Amygdala (tissue), 56 donors: ENCODE measurements around the gene ASZ1.

ENCODE experiments used
- DNase-seq, 56 donors: peaks; one replicate each; lab custom pipeline; 2025; lab: John Stamatoyannopoulos, UW

ASZ1 gene

DNA sequence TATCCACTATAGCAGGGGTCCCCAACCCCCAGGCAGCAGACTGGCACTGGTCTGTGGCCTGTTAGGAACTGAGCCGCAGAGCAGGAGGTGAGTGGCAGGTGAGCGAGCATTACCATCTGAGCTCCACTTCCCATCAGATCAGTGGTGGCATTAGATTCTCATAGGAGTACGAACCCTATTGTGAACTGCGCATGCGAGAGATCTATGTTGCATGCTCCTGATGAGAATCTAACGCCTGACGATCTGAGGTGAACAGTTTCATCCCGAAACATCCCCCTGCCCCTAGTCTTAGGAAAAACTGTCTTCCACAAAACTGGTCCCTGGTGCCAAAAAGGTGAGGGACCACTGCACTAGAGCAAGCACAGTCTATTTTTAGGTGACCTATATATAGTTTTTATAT, 23.6 kb downstream of the ASZ1 start:
- no peak for DNase-seq

DNA sequence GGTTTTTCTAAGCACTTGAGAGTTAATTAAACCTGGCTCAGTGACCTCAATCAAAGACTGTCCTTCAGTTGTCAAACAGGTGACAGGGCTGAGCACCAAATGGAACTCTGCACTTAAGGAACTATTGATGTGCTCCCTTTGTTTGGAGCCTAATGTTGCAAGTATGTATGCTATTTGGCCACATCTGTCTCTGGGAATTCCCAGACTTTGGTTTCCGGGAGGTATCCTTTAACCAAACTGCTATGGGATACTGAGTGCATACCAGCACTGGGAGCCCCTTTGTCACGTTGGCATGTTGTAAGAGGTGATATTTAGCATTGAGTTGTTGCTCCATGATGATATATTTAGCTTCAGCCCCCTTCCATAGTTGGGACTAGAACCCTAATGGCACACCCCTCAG, 25.2 kb downstream of the ASZ1 start:
- no peak for DNase-seq

DNA sequence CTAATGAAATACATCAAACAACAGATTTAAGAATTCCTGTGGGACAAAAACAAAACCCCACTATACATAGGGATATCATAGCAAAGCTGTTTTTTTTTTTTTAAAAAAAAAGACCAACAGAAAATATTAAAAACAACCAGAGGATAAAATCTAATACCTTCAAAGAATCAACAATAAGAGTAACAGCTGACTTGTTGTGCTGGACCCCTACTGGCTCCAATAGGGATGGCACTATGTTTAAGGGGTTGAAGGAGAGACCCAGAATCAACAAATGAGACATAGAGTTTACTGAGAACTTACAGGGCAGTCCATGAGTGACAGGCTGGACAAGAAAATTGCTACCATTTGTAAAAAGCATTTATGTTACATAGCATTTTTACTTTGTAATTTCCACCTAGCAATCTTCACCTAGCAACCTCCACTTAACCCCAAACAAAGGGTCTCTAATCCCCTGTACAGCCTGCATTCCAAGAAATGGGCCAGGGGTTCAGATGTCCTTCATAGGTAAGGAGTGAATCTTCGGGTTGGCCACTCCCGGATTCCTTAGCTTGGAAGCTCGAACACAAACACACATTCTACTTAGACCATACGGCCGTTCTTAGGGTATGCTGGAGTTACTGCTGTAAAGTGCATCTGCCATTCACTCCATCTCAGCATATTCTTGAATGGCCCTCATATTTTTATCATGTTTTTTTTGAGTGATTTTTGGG, 25.8 kb downstream of the ASZ1 start:
- DNase-seq: no peak

DNA sequence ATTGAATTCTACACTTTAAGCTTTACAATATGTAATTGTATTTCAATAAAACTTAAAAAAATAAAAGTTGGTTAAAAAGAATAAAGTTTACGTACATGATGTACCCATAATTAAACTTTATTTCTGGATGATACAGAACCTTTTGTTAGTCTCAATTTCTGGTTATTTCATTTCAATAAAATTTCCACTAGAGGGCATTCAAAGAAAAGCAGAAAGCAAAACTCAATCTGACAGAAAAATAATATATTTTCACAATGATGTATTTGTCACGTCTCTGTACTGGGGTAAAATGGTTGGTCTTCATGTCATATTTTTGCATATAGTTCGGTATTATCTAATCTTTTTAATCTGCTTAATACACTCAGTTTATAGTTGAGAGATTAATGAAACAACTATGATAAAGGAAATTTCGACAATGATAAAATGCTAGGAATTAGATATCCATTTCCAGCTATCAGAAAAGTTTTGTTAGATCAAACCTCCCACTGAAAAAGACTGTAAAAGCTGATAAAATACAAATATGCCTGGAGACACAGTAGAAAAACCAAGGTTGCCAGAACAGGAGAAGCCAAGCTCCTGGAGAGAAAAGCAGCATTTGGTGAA, 27.4 kb downstream of the ASZ1 start:
- DNase-seq: no peak

DNA sequence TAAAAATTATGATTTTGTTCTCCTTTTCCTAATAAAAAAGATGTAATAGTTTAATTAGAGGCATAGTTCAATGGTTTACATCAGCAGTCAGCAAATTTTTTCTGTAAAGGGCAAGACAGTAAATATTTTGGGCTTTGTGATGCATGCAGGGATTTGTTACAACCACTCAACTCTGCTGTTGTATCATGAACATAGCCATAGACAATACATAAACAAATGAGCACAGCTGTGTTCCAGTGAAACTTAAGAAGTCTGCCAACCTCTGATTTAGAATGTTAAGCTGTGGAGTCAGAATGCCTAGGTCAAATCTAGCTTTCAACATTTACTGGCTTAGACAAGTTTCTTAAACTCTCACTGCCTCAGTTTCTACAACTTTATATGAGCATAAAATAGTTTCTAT, 31.6 kb downstream of the ASZ1 start:
- no peak for DNase-seq

- no peak for DNase-seq
Observed at GRCh38 chr7:117393781-117394180, 33.5 kb downstream of the ASZ1 start.

DNA sequence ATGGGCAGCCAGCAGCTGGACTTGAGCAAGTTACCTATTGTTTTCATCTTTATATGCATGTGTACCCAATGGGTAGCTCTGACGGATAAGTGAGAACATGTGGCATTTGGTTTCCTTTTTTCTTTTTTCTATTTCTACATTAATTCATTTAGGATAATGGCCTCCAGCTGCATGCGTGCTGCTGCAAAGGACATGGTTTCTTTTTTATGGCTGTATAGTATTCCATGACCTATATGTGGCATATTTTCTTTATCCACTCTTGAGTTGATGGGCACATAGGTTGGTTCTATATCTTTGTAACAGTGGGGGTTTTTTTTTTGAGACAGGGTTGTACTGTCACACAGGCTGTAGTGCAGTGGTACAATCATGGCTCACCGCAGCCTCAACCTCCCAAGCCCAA, 37.4 kb downstream of the ASZ1 start:
- DNase-seq: no peak

DNA sequence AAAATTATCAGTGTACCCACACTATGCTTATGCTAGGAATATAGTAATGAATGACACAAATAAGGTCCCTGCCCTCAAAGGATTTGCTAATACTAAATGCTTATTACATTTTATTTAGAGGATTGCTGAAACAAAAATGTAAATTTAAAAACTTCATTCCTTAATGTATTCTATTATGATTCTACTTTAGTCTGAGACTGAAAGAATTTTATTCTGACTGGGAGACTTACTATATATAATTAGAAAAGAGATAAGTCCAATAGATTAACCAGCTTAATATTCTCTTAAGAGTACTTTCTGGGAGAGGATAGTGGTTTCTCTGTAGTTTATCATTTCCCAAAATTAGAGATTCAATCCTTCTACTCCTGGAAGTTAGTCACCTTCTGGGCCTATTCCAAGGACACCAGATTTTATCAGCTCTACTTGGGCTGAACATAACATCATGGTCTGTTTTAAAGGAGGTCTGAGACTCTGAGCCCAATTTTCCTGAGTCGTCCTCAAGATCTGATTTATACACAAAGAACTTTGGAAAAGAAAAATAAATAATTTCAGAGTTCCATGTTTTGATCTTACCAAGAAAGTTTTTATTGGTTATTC, 41.1 kb downstream of the ASZ1 start:
- no peak for DNase-seq

- no peak for DNase-seq
Observed at GRCh38 chr7:117385363-117386109, 41.8 kb downstream of the ASZ1 start.

DNA sequence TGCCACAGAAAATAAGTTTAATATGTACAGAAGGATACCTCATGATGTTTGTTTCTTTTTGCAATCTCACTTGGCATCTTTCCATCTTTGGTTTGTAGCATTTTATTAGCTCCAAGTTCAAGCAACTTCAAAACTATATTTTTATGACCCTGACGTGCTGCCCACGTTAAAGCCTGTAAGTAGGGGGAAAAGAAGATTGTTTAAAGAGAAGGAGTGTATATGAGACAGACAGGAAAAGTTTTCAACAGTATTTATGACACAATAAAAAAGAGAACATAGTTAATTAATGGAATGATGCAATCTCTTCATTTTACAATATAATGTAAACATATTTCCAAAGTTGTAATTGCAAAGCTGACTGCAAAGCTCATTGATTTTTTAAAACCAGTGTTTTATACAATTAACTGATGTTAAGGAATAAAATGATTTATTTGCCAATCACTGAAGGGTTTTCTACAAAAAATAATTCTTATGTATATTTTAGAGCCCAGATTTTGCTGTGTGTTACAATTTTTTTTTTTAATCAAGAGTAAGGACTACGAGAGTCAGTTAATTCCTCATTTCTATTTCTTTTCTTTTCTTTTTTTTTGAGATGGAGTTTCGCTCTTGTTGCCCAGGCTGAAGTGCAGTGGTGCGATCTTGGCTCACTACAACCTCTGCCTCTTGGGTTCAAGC, 42.5 kb downstream of the ASZ1 start:
- no peak for DNase-seq

GRCh38 chr7:117383483-117384189, 43.7 kb downstream of the ASZ1 start:
- DNase-seq: no peak

DNA sequence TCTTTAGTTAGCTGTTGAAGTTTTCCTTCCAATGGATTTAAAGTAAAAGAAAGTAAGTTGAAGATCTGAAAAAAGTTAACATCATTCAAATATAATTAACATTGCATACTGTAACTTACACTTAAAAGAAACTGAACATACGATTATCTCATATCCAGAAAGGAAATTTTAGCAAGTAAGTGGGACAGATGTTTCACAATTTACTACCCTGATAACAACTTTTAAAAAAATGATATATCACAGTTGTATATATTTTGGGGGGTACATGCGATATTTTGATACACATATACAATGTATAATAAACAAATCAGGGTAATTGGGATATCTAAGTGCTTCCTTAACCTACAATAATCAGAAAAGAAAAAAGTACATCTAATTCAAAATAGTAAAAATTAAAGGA, 44.2 kb downstream of the ASZ1 start:
- DNase-seq: no peak

DNA sequence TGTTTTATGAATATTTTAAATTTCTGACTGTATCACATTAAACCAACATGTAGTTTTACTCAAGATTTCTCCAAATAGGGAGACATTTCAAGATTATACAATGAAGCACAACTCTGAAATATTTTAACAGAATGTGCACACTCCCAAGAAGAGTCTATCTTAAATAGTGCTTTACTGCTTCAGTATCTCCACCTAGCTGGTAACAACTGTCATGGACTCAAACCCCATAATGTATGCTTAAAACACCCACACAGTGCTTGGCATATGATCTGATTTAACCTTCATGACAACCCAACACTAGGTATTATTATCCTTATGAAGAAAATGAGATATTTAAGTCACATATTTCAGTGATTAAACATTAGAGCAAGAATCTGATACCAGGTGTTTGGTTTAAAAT, 45.9 kb downstream of the ASZ1 start:
- no peak for DNase-seq

DNA sequence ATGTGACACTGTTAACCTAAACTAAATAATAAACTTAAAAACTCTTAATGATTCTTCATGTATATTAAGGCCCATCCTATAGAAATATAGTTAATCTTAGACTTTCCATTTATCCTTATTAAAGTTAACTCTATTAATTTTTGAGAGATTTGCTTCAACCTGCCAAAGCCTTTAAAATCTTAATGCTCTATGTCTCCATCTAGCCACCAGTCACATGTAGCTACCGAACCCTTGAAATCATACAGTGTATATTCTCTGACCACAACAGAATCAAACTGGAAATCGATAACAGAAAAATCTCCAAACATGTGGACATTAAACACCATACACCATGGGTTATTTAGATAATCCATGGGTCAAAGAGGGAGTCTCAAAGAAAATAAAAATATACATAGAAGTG, 51.9 kb downstream of the ASZ1 start:
- DNase-seq: no peak

DNA sequence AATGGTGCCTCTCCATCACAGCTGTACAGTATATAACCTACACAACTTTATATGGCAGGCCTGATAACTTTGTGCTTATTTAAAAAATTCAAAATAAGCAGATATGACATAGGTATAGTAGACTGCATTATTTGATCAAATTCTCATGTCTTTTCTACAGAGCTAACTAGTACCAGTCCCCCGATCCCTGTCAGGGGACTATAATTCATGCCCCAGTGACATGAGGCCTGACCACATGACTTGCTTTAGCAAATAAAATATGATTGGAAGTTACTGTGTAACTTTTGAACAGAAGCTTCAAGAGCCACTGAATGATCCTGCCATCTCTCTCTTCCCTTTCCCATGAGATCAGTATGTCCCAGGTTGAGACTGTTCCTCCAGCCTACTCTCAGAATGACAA, 55.2 kb downstream of the ASZ1 start:
- no peak for DNase-seq

GRCh38 chr7:117364339-117365080, 62.8 kb downstream of the ASZ1 start:
- DNase-seq: no peak

DNA sequence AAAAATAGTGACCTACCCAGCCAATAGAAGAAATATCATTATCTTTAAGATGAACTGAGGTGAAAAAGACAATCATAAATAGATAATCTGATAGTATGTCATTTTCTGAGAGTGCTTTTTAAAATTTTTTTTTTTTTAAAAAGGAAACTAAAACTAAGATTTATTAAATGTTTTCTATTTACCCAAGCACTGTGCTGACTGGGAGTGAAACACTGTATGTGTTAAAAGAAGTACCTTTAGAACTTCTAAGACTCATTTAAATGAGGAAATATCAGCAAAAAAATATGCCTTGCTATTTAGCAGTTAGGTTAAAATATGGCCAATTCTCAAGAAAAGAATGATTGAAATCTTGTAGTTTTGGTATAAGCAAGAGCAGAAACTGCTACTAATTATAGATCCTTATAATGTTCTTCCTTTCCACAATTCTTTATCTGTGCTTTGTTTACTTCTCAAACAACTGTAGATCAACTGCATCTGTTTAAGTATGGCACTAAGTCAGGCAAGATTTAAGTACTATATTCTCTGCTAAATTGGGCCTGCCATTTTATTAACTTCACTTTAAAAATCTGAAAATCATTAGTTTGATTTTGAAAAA, 64.9 kb downstream of the ASZ1 start:
- no peak for DNase-seq

- peak in 23 of 56 donors; percentile 1 to 61 (median 15) for DNase-seq
Observed at GRCh38 chr7:117350027-117350426, 77.3 kb downstream of the ASZ1 start.

DNA sequence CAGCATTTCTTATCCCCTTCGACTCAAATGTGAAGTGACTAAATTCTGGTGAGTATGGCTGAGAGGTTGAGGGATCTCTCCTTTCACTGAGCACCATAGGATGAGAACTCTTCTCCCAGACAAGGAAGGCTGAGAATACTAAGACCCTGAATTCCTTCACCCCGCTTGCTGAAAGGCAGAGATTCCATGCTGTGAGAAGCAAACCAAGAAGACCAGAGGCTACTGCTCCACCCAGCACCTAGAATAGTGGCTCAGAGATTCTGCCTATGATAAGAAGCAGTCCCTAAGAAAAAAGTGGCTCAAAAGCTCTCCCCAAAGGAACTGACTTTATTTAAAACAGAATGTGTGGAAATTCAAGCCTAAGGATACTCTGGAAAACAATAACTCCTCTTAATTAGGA, 77.7 kb downstream of the ASZ1 start:
- peak in 2 of 56 donors; percentile 6 to 17 for DNase-seq
